Activated naive CD8-positive, alpha-beta T cell treated with anti-CD3 and anti-CD28 coated beads, Interleukin-2, amount 50 U/mL, for 16 hours (primary cell): ENCODE data around the gene PNRC1.
A peak's percentile ranks its signal among the peaks of the same experiment; 100 is the strongest.
"Not testable (repeated sequence)": the region's sequence is repeated elsewhere in the genome, so short reads cannot be mapped to it uniquely, and the experiment has no call there.

ENCODE experiments used
- DNase-seq: peaks from one replicate; pipeline ENCODE4 v3.0.0-alpha.2; 2020; ENCODE audit warnings: low read depth, low spot score

The PNRC1 gene

DNA sequence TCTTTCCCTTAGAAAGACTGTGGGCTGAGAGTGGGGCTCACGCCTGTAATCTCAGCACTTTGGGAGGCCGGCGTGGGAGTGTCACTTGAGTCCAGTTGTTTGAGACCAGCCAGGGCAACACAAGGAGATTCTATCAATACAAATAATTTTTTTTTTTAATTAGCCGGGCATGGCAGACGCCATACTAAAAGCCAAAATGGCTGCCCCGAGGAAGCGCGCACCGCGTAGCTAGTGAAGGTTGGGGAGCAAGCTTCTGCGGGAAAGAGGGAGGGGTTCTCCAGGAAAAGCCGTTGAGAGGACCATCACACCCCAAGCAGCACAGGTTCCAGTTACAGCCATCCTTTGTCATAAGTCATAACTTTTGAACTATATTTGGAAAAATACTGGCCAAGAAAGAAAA lies 21.3 kb upstream of the PNRC1 start:
- DNase-seq: no peak

DNA sequence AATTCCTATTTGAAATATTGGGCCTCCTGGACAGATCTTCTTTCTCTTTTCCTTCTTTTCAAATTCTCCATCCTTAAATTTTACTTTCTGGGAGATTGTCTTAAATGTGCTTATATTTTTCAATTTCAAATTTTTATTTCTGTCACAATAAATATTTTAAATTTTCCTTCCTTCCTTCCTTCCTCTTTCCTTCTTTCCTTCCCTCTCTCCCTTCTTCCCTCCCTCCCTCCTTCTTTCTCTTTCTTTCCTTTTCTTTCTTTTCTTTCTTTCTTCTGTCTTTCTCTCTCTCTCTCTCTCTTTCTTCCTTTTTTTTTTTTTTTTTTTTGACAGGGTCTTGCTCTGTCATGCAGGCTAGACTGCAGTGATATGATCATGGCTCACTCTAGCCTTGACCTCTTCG lies 16.7 kb upstream of the PNRC1 start:
- no peak for DNase-seq

DNA sequence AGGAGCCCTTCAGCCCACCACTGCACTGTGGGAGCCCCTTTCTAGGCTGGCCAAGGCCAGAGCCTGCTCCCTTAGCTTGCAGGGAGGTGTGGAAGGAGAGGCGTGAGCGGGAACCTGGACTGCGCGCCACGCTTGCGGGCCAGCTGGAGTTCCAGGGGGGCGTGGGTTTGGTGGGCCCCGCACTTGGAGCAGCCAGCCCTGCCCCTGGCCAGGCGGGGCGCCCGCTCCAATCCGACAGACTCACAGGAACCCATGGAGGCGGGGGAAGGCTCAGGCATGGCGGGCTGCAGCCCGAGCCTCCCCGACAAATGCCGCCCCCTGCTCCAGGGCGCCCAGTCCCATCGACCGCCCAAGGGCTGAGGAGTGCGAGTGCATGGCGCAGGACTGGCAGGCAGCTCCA lies 15.6 kb upstream of the PNRC1 start:
- DNase-seq: not testable (repeated sequence)

DNA sequence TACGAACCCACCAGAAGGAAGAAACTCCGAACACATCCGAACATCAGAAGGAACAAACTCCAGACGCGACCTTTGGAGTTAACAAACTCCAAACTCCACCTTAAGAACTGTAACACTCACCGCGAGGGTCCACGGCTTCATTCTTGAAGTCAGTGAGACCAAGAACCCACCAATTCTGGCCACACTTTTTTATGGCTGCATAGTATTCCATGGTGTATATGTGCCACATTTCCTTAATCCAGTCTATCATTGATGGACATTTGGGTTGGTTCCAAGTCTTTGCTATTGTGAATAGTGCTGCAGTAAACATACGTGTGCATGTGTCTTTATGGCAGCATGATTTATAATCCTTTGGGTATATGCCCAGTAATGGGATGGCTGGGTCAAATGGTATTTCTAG lies 14.4 kb upstream of the PNRC1 start:
- DNase-seq: not testable (repeated sequence)

DNA sequence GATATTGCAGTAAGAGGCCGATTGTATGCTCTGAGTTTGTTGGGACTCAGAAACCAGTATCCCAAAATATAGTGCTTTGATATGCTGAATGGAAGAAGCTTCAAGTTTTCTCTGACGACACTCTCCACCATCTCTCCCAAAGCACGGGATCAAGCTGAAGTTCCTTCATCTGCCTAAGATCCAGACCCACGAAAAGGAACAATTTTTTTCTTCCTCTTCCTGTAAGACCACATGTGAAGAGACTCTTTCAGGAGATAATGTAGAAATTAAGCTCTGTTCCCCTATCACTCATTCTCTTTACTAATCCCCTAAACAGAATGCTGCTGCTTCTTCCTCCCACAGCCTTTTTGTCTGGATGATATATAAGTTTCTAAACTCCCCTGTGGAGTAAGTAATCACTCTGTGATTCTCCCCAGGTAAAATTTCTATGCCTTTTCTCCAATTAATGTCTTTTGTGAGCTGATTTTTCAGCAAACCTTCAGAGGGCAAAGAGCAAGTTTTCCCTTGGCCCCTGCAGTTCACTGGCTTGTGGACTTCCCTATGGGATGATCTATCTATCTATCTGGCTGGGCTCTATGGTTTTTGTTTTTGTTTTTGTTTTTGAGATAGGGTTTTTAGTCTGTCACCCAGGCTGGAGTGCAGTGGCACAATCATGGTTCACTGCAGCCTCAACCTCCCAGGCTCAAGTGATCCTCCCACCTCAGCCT lies 13.5 kb upstream of the PNRC1 start:
- no peak for DNase-seq

DNA sequence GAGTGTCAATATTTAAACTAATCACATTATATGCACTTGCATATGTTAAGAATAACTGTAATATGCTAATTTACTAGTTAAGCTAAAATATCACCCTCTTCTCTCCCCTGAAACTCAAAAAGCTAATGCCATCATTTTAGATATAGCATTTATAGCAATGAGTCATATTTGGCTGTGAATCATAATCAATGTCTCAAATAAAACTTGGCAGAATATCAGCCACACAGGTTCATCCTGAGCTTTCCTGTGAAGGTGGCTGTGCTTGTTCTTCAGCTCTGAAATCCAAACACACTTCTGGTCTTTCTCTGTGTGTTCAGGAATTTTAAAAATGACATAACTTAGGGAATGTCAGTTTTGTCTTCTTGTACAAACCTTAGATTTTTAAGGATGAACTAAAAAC lies 12.8 kb upstream of the PNRC1 start:
- DNase-seq: no peak

DNA sequence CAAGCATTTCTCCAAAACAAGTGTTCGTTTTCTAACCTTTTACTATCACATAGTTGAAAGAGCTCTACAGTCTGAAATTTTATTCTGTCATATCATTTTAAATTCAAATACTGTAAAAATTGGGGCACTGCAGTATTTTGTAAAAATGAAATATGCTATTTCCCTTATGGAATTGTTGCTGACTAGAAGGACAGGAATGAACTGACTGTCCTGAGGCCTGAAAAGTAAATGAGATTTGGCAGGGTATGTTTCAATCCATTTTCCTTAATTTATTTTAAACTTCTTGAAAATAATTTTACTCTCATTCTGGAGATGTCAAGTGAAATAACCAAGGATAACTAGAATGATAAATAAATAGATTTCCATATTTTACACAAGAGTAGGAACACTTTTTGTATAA lies 11.9 kb upstream of the PNRC1 start:
- DNase-seq: no peak

DNA sequence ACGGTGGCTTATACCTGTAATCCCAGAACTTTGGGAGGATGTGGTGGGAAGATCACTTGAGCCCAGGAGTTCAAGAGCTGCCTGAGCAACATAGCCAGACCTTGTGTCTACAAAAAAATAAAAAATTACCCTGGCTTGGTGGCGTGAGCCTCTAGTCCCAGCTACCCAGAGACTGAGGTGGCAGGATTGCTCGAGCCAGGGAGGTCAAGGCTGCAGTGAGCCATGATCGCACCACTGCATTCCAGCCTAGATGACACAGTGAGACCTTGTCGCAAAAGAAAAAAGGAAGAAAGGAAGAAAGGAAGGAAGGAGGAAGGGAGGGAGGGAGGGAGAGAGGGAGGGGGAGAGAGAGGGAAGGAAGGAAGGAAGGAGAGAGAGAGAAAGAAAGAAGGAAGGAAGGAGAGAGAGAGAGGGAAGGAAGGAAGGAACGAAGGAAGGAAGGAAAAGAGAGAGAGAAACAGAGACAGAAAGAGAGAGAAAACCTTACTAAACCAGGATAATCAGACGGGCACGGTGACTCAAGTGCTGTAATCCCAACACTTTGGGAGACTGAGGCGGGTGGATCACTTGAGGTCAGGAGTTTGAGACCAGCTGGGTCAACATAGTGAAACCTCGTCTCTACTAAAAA lies 10.9 kb upstream of the PNRC1 start:
- no peak for DNase-seq

DNA sequence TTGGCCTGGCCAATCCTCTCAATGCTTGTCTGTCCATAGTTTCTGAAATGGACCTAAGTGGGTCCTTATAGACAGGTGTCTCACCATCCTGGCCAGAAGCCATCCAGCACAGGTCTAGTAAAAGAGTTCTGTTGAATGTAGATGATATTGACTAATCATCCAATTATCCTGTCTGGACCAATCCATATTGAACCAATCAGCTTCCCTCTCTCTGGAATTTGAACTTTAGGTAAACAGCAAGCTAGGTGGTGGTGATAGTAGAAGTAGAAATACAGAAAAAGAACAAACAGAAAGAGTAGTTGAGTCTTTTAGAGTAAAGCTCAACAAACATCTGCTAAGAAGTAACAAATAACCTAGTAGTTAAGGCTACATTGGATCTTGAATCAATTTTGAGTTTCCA lies 9.5 kb upstream of the PNRC1 start:
- no peak for DNase-seq

DNA sequence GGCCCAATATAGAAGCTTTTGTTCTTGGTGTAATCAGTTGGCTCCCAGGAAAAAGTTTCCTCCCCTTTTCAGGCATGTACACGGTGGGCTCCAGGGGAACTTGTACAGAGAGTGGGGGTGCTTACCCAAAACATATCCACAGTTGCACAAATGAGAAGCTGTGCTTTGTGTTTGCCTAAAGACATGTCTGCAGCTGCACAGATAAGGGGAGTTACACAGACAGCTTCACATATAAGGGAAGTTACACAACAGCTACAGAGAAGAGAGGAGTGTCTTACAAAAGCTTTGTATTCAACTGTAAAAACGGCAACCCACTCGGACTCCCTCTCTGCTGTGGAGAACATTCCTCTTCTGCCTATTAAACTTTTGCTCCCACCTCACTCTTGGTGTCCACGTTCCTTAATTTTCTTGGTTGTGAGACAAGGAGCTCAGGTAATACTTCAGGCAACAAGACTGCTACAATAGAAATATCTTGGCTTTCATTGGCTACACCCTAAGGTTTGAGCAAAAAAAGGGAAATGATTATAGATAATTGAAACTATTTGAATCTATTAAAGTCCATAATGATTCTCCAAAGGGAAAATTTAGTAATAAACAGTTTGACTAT lies 7.4 kb upstream of the PNRC1 start:
- DNase-seq: no peak

DNA sequence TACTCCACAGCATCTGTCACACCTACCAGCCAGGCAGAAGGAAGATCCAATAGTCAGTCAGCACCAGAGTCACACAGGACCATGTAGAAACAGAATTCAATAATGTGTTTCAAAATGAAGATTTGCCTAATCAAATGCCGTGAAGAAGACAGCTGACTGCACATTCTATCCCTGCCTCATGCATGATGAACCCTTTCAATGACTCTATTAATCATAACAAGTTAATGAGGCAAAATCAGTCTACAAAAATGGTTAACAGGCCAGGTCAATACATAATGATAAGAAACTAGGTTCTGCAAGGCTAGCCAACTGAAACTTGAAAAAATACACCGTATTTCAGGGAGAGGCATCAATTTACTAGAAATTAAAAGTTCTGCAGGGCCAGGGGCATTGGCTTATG lies 6.7 kb upstream of the PNRC1 start:
- no peak for DNase-seq

DNA sequence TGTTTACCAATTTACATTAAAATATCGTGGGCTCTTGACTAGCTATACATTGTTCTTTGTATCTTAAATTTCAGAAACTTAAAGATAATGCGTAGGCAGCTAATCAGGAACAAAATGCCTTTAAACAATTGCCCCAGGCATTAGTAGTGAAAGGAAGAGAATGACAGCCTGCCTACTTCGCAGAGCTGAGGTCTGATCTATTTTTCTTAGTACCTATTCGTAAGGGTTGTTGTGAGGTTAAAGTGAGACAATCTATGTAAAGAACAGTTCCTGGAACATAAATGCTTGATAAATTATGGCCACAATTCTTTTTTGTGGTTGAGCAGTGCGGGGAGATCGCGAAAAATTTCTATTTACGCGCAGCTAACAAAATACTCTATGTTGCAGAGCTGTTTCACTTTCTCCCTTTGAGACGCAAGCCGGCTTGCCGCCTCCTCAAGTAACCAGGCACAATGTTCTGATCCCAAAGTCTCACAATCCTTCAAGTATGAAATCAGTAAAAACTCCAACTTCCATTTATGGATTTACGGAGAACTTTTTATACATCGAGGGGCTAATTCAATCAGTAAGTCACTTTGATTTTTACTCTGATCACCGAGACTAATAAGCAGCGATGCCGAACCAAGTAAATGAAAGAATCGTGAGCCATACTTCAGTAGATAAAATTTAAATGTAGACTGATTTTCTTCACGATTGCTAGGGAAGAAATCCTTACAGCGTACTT lies 878 bp upstream of the PNRC1 start:
- peak; percentile 23 for DNase-seq

DNA sequence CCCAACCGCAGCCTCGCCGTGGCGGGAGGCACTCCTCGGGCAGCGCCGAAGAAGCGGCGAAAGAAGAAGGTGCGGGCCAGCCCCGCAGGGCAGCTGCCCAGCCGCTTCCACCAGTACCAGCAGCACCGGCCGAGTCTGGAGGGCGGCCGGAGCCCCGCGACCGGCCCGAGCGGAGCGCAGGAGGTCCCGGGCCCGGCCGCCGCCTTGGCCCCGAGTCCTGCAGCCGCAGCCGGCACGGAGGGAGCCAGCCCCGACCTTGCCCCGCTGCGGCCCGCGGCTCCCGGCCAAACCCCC lies 525 bp downstream of the PNRC1 start:
- no peak for DNase-seq

DNA sequence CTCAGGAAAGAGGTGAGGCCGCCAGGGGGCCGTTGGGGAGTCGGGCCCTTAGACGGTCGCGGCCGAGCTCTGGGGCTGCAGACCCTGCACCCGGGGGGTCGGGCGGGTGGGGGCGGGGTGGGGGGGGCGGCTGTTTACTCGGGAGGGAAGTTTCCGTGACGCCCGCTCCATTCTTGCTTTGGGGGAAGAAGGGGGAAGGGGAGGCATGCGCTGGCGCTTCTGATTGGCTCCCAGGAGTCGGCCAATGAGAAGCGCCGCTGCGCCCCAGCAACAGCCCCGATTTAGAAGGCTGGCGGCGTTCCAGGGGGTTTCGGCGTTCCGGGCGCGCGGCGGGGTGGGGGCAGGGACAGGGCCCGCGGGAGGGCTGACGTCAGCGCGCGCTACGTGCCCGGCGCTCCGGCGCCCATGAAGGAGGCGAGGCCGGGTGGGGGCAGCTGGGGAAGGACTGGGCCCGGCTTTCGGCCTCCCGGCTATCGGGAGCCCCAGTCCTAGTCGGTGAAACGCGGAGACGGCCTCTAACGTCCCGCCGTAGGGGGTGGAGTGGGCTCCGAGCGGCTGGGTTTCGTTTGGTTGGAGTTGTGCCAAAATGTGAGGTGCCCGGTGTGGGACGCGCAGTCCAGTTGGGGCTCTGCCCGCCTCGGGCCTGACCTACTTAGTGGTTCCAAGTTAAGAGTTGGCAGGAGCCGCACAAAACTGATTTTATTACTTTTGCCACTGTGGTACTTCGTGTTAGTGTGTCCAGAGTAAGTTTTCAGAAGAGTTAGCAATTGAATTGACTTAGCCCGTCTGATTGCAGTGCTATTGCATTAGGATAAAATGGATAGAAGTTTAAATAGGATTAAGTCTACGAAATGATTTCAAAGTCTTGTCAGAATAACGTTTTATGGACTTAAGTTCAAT lies 1.1 kb downstream of the PNRC1 start:
- DNase-seq: peak; percentile 98

DNA sequence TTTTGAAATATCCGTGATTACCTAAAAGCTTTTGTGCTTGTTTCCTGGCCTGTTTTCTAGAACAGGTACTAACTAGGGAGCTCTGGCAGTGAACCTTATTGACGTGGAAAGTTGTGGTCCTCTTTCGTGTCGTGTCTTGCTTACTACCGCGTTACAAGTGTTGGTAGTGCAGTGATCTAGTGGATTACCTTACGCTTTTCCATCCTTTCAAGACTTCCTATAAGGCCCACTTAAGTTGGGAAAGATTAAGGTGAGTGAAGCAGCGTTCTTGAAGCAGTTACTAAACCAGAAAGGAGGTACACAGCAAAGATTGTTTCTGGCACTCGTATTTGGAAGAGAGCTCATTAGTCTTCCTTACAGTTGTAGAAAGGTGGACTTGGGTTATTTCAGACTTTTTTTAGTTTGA lies 1.9 kb downstream of the PNRC1 start:
- DNase-seq: no peak

DNA sequence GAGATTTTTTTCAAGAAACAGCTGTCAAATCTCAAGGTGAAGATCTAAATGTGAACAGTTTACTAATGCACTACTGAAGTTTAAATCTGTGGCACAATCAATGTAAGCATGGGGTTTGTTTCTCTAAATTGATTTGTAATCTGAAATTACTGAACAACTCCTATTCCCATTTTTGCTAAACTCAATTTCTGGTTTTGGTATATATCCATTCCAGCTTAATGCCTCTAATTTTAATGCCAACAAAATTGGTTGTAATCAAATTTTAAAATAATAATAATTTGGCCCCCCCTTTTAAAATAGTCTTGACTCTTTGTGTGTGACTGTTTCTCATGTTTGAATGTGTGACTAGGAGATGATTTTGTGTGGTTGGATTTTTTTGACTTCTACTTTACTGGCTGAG lies 4.0 kb downstream of the PNRC1 start:
- no peak for DNase-seq

DNA sequence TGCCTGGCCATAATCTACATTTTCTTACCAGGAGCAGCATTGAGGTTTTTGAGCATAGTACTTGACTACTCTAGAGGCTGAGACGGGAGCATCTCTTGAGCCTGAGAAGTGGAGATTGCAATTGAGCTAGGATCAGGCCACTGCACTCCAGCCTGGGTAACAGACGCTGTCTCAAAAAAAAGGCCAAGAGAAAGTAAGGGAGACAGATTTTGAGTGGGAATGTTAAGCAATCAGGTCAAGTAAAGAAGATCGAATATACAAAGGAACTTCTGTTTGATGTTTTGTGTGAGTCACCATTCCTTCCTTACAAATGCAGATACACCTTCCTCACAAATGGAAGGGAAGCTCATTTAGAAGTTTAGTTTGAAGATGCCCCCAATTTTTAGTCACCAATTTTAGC lies 4.4 kb downstream of the PNRC1 start:
- no peak for DNase-seq

DNA sequence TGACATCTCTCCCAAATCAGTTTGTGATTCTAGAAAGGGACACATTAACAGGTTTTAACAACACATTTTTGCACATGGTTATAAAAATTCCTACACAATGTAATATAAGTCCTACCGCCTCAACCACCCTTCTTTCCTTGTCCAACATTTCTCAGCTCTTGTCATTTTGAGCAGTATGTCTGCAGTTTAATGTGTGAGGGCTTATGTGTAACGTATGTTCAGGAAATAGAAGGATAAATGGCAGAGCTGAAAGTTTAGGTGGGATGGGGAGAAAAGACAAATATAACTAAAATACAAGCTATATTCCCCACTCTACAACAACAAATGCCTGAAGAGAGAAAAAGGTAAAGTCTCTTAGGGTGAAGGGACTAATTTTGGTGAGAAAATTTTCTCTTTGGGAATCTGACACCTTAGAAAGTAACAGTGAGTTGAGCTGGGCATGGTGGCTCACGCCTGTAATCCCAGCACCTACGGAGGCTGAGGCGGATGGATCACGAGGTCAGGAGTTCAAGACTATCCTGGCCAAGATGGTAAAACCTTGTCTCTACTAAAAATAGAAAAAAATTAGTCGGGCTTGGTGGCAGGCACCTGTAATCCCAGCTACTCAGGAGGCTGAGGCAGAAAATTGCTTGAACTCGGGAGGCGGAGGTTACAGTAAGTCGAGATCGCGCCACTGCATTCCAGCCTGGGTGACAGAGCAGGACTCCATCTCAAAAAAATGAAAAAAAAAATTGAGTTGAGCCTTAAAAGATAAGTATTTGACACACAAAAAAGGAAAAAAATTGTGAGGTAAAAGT lies 5.1 kb downstream of the PNRC1 start:
- no peak for DNase-seq

DNA sequence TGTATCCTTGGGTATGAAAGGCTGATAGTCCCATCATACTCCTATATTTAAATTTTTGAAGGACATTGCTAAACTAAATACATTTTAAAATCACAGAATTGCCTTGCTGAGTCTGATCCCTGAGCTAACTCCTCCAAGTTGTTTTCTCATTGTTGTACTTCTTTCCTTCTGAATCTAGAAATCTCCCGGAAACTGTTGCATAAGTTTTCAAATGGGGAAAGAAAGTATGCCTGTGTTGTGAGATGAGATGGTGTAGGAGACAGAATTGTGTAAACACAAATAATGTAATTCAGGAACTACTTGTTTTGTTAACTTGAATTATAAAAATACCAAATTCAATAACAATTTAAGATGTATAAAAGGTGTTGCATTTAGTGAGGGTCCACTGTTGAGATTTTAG lies 7.3 kb downstream of the PNRC1 start:
- DNase-seq: no peak

DNA sequence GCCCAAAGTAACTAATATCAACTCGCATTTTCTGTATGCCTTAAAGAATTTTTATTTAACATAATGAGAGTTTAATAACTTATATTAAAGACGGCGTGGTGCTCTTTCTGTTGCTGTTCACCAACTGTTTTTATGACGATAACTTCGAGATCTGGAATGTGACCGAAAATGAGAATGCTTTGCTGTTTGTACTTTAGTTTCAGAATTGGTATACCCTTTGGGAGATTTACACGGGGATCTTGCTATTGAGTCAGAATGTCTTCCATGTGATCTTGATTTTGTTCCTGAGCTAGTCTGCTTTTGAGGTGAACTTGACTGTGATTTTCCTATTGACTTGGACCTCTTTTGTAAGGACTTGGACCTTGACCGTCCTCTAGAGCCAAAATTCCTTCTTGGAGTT lies 17.9 kb downstream of the PNRC1 start:
- DNase-seq: no peak

DNA sequence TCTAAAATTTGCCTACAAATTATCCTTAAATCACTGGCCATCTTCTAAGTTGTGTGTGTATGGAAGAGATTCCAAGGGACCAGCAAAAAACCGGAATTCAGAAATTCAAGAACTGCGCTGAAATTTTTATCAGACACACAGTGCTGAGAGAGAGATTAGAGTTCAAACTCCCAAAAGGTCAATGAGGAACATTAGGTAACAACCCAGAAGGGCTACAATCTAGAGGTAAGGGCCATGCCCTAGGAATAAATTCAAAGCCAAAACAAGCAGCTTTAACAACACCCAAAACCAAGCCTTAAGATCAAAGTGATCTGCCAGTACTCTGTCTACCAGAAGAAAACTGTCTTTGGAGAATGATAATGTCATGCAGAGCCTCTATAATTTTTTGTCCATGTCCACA lies 19.6 kb downstream of the PNRC1 start:
- DNase-seq: no peak
